Rectal smooth muscle tissue (tissue), 1 donor: ENCODE measurements around the gene PTEN.
"Not testable (repeated sequence)": the region's sequence is repeated elsewhere in the genome, so short reads cannot be mapped to it uniquely, and the experiment has no call there.

Experiments
- H3K27ac ChIP-seq: one replicate; pipeline ENCODE4 v1.7.0; 2013; ENCODE audit warnings: low read depth, low read length, inconsistent platforms
- H3K27me3 ChIP-seq: one replicate; pipeline ENCODE4 v1.7.0; 2013; ENCODE audit warnings: low read length; ENCODE audit not compliant: control insufficient read depth, insufficient read depth
- H3K36me3 ChIP-seq: one replicate; pipeline ENCODE4 v1.7.0; 2013; ENCODE audit warnings: low read length; ENCODE audit not compliant: control insufficient read depth, insufficient read depth
- H3K4me1 ChIP-seq: one replicate; pipeline ENCODE4 v1.7.0; 2013; ENCODE audit warnings: low read length; ENCODE audit not compliant: control insufficient read depth, insufficient read depth
- H3K4me3 ChIP-seq: one replicate; pipeline ENCODE4 v1.7.0; 2013; ENCODE audit warnings: low read length
- H3K9ac ChIP-seq: one replicate; pipeline ENCODE4 v1.7.0; 2013; ENCODE audit warnings: low read length

PTEN gene

DNA sequence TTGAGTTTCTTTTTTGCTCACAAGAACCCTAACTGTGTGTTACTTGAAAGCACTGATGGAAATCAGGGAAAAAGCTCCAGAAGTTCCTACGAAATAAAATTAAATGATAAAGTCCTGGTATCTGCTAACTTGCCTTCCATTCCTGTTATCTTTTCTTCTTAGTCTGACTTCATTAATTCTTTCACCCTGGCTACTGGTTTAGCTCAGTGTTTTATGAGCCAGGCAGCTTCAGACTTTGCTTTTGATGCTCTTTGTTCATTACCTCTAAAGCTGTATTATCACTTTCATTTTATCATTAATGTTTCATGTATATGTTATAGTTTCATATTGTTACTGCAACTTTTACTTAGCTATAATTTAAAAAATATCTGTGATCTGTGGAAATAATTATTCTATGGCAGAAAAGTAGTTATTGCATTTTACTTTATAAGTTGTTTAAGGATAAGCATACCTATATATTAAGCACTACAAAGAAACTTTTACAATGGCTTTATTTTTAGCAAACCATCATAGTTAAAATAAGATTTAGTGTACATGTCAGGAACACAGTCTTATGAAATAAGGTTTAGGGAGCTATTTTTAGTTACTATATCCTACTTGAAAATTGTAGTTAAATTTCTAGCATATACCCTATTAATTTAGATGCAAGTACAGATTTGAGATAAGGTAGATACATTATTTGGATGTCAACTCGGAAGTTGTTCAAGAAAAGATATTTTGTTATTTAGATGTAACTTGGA lies 19.3 kb downstream of the PTEN start:
- H3K36me3 ChIP-seq: peaks cover 5% of the 10 kb centered on the region
- no peak overlapping the region for H3K27ac ChIP-seq
- no peak overlapping the region for H3K4me3 ChIP-seq
- peaks cover 8% of the 10 kb centered on the region for H3K4me1 ChIP-seq
- no peaks in the 10 kb centered on the region for H3K27me3 ChIP-seq
- no peak overlapping the region for H3K9ac ChIP-seq

DNA sequence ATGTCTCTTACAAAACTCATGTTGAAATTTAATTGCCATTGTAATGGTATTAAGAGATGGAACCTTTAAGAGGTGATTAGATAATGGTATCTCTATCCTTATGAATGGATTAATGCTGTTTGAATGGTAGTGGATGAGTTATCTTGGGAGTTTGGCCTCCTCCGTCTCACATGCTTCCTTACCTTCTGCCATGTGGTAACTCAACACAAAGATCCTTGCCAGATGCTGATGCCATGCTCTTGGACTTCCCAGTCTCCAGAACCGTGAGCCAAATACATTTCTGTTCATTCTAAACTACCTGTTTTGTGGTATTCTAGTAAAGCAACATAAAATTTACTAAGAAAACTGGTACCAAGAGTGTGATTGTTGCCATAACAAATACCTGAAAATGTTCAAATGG lies 23.2 kb downstream of the PTEN start:
- Histone ChIP-seq H3K36me3 (peaks cover 5% of the 10 kb centered on the region), H3K4me3 (no peak overlapping the region), H3K27ac (no peak overlapping the region), H3K9ac (no peak overlapping the region), H3K4me1 (peaks cover 8% of the 10 kb centered on the region), H3K27me3 (no peaks in the 10 kb centered on the region)

DNA sequence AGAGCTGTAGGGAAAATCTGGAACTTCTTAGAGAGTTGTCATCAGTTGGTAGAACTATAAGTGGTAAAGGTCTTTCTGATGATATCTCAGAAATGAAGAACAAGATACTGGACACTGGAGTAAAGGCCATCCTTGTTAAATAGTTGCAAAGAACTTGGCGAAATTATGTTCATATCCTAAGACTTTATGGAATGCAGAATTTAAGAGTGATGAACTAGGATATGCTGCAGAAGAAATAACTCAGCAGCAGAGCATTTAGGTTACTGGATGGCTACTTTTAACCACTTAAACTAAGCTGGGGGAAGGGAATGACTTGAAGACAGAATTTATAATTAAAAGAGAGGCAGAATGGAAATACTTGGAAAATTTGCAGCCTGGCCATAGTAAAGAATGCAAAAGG lies 23.7 kb downstream of the PTEN start:
- H3K36me3 ChIP-seq: peaks cover 5% of the 10 kb centered on the region
- peaks cover 8% of the 10 kb centered on the region for H3K4me1 ChIP-seq
- no peak overlapping the region for H3K4me3 ChIP-seq

DNA sequence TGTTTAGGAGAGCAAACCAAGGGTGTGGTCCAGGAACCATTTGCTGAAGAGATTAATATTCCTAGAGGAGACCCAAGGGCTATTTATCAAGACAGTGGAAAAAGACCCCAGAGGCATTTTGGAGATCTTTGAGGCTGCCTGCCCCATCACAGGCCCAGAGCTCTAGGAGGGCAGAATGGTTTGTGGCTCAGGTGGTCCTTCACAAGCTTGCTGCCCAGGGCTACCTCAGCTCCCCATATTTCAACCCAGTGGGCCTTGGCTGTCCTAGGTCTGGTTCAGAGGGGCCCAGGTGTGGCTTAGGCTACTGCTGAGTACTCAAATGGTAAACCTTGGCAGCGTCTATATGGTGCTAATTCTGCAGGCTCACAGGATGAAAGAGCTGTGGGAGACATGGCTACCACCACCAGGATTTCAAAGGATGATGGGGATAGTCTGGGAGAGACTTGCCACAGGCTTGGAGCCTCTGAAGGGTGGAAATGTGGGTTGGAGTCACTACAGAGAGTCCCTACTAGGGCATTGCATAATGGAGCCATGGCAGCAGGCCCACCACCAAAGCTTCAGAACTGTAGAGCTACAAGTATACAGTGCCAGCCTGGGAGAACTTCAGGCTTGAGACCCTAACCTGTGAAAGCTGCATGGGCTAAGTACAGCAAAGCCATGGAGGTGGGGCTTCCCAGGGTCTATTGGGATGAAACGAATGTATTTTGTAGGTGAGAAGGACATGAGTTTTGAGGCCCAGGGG lies 24.3 kb downstream of the PTEN start:
- Histone ChIP-seq H3K27ac (no peak overlapping the region), H3K4me3 (no peak overlapping the region), H3K27me3 (no peaks in the 10 kb centered on the region), H3K9ac (no peak overlapping the region), H3K4me1 (peaks cover 2% of the 10 kb centered on the region), H3K36me3 (peaks cover 5% of the 10 kb centered on the region)

More for the DNA sequence above, 23.7 kb downstream of the PTEN start:
- no peaks in the 10 kb centered on the region for H3K27me3 ChIP-seq
- no peak overlapping the region for H3K27ac ChIP-seq
- H3K9ac ChIP-seq: no peak overlapping the region

DNA sequence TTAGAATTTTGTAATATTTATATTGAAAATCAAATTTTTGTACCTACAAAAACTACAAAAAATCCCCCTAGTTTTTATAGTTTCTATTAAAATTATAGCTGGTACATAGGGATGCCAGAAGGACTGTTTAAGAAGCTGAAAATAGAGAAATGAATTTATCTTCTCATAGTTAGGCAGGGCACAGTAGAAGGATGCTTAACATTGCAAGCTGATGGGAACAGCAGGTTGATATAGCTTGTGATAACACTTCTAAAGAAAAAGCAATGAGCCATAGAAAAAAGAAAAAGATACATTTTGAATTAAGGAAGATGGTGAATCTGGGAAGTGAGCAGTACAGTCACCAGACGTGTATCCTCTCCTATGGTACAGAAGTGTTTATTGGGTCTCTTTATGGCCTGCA lies 32.0 kb downstream of the PTEN start:
- Histone ChIP-seq H3K4me3 (no peak overlapping the region), H3K36me3 (no peaks in the 10 kb centered on the region), H3K4me1 (no peaks in the 10 kb centered on the region), H3K27me3 (no peaks in the 10 kb centered on the region), H3K9ac (no peak overlapping the region), H3K27ac (no peak overlapping the region)

DNA sequence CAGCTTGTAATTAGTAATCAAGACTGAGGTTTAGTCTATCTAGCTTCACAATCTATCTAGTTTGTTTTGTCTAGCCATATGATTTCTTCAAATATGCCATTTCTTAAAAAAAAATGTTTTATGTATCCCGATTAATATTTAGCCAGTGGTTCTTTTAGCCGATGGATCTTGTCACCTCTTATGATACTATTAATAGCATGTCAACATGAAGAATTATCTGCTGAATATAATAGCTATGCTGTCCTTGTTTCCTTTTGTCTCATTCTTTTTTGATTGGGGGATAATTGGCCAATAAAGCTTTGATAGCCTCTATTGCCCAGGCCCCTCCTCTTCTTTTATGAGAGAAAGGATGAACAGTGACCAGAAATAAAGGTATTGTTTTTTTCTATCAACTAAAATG lies 32.8 kb downstream of the PTEN start:
- no peaks in the 10 kb centered on the region for H3K27me3 ChIP-seq
- H3K4me3 ChIP-seq: no peak overlapping the region
- no peak overlapping the region for H3K27ac ChIP-seq
- H3K36me3 ChIP-seq: no peaks in the 10 kb centered on the region
- no peaks in the 10 kb centered on the region for H3K4me1 ChIP-seq
- H3K9ac ChIP-seq: no peak overlapping the region

DNA sequence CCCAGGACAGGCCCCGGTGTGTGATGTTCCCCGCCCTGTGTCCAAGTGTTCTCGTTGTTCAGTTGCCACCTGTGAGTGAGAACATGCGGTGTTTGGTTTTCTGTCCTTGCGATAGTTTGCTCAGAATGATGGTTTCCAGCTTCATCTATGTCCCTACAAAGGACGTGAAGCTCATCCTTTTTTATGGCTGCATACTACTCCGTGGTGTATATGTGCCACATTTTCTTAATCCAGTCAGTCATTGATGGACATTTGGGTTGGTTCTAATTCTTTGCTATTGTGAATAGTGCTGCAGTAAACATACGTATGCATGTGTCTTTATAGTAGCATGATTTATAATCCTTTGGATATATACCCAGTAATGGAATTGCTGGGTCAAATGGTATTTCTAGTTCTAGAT lies 34.5 kb downstream of the PTEN start:
- not testable (repeated sequence) for H3K4me1 ChIP-seq, H3K4me3 ChIP-seq, H3K36me3 ChIP-seq, H3K9ac ChIP-seq, H3K27ac ChIP-seq, H3K27me3 ChIP-seq

DNA sequence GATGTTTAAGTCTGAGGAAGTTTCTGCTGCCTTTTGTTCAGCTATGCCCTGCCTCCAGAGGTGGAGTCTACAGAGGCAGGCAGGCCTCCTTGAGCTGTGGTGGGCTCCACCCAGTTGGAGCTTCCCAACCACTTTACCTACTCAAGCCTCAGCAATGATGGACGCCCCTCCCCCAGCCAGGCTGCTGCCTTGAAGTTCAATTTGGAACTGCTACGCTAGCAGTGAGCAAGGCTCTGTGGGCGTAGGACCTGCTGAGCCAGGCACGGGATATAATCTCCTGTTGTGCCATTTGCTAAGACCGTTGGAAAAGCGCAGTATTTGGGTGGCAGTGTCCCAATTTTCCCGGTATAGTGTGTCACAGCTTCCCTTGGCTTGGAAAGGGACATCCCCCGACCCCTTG lies 40.0 kb downstream of the PTEN start:
- not testable (repeated sequence) for H3K27ac ChIP-seq, H3K36me3 ChIP-seq, H3K4me1 ChIP-seq, H3K27me3 ChIP-seq, H3K9ac ChIP-seq, H3K4me3 ChIP-seq

DNA sequence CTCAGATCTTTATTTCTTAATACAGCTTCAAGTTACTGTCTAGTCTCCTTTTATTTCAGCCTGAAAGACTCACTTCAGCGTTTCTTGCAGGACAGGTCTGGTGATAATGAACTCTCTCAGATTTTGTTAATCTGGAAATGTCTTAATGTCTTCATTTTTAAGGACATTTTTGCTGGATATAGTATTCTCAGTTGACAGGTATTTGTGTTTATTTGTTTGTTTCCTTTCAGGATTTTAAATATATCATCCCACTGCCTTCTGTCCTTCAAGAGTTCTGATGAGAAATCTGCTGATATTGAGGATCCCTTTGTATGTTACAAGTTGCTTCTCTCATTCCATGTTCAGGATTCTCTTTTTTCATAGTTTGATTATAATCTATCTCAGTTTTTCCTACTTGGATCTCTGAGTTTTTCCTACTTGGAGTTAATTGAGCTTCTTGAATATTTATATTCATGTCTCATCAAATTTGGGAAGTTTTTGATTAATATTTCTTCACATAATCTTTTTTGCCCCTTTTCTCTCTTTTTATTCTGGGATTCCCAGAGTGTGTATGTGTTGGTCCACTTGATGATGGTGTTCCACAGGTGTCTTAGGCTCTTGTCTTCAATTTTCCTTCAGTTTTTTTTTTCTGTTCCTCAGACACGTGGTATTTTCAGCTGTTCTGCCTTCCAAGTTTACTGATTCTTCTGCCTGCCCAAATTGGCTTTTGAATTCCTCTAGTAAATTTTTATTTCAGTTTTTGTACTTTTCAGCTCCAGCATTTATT lies 49.9 kb downstream of the PTEN start:
- H3K27me3 ChIP-seq: no peaks in the 10 kb centered on the region
- H3K4me3 ChIP-seq: no peak overlapping the region
- H3K9ac ChIP-seq: no peak overlapping the region
- H3K27ac ChIP-seq: no peak overlapping the region
- no peaks in the 10 kb centered on the region for H3K4me1 ChIP-seq
- no peaks in the 10 kb centered on the region for H3K36me3 ChIP-seq

DNA sequence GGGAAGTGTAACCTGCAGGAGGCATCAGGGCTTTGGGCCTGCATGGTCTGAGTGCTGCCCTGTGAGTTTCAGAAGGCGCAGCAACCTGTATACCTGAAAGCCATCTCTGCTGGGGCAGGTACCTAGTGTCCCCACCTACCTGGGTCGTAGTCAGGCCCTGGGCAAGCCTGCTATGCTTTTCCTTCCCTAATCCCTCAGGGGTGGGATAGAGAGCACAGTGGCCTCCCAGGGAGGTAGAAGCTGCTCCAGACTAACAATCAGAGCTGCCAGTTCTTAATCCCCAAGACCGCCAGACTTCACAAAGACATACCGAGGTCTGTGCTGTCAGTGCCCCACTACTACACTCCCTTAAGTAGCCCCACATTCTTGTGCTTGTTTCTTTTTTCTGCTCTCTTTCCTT lies 52.0 kb downstream of the PTEN start:
- Histone ChIP-seq H3K4me3 (no peak overlapping the region), H3K27ac (no peak overlapping the region), H3K36me3 (no peaks in the 10 kb centered on the region), H3K4me1 (no peaks in the 10 kb centered on the region), H3K9ac (no peak overlapping the region), H3K27me3 (no peaks in the 10 kb centered on the region)

DNA sequence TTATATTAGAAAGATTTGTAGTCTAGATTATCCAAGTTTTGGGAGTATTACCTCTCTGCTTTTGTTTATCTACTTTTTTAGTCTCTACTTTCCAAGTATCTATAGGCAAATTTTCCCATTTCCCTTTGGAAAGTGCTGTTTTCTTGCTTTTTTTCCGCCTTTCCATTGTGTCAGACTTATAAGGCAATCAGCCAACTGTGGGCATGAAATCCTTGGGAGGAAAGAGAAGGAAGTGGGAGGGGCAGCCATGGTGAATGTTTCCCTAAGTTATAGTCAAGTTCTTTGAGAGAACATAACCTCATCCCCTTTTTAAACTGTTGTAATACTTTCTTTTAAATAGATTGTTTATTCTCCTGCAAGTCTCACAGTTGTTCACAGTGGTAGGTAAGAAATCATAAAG lies 52.6 kb downstream of the PTEN start:
- Histone ChIP-seq H3K27ac (no peak overlapping the region), H3K9ac (no peak overlapping the region), H3K4me1 (no peaks in the 10 kb centered on the region), H3K36me3 (no peaks in the 10 kb centered on the region), H3K4me3 (no peak overlapping the region), H3K27me3 (no peaks in the 10 kb centered on the region)

DNA sequence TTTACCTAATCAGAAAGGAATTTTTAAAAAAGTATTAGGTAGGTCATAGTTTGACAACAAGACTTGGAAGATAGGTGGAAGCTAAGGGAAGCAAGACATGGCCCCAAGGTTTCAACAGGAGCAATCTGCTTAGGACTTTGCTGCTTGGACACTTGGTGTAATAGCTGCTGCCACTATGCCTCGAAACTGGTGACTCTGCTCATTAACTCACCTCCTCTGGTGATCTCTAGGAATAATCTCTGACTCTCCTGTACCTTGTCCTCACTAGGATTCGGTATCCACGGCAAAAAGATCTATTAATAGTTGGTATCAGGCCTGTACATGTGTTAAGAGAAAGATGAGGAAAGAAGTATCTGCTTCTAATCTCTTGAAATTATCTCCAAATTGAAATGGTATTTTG lies 53.1 kb downstream of the PTEN start:
- H3K9ac ChIP-seq: no peak overlapping the region
- H3K4me1 ChIP-seq: no peaks in the 10 kb centered on the region
- H3K27me3 ChIP-seq: no peaks in the 10 kb centered on the region
- no peak overlapping the region for H3K27ac ChIP-seq
- no peak overlapping the region for H3K4me3 ChIP-seq
- no peaks in the 10 kb centered on the region for H3K36me3 ChIP-seq
